Left renal pelvis (tissue), 4 donors: ENCODE measurements around the gene PLVAP. TPM values are rescaled to one million over a fixed set of nuclear protein-coding genes. Genes with fewer than 3 reads are reported as not detected.
A peak's percentile ranks its signal among the peaks of the same experiment; 100 is the strongest.

Source experiments
- DNase-seq, 4 donors: peaks; one replicate each; pipeline ENCODE4 v3.0.0-alpha.2; 2013; ENCODE audit warnings: low read depth in 4 of 4, low spot score in 3 of 4
- polyA plus RNA-seq, 4 donors: library from polyadenylated mRNA; unstranded; fragments of 120-200 nt; gene quantifications; one replicate each; pipeline ENCODE4 v1.2.1, GENCODE V29; 2013; ENCODE audit not compliant: insufficient read length in 4 of 4

Gene PLVAP
- polyA plus RNA-seq, 4 donors = 75.0 to 188 (median 171) TPM

GRCh38 chr19:17359905-17360800 is 17.0 kb downstream of the PLVAP start:
- no peak for DNase-seq

GRCh38 chr19:17358395-17358794 is 18.7 kb downstream of the PLVAP start:
- no peak for DNase-seq

GRCh38 chr19:17357724-17358123 is 19.4 kb downstream of the PLVAP start:
- no peak for DNase-seq

- DNase-seq = no peak
These were observed 20.0 kb downstream of the PLVAP start for GRCh38 chr19:17357078-17357666.

GRCh38 chr19:17353386-17353785 is 23.8 kb downstream of the PLVAP start:
- DNase-seq = no peak

- DNase-seq = no peak
These were observed 24.4 kb downstream of the PLVAP start for GRCh38 chr19:17352608-17353280.

- DNase-seq = no peak
These were observed 25.2 kb downstream of the PLVAP start for GRCh38 chr19:17351815-17352435.

GRCh38 chr19:17348700-17349099 is 28.4 kb downstream of the PLVAP start:
- DNase-seq = peak in 1 of 4 donors; percentile 47

- no peak for DNase-seq
These were observed 29.3 kb downstream of the PLVAP start for GRCh38 chr19:17347877-17348276.

- no peak for DNase-seq
These were observed 29.8 kb downstream of the PLVAP start for GRCh38 chr19:17347361-17347760.

- DNase-seq = no peak
These were observed 31.0 kb downstream of the PLVAP start for GRCh38 chr19:17346109-17346671.

- DNase-seq = no peak
These were observed 35.3 kb downstream of the PLVAP start for GRCh38 chr19:17341845-17342244.

- no peak for DNase-seq
These were observed 35.8 kb downstream of the PLVAP start for GRCh38 chr19:17341386-17341785.

- DNase-seq = no peak
These were observed 36.2 kb downstream of the PLVAP start for GRCh38 chr19:17340871-17341357.

- DNase-seq = no peak
These were observed 36.8 kb downstream of the PLVAP start for GRCh38 chr19:17340302-17340870.

GRCh38 chr19:17339088-17339741 is 37.9 kb downstream of the PLVAP start:
- no peak for DNase-seq

- DNase-seq = no peak
These were observed 38.6 kb downstream of the PLVAP start for GRCh38 chr19:17338433-17339078.

GRCh38 chr19:17337675-17338432 is 39.3 kb downstream of the PLVAP start:
- DNase-seq = no peak
